Pancreas (tissue), 10 donors: ENCODE measurements around the gene IFIT5. TPM values are rescaled to one million over a fixed set of nuclear protein-coding genes. Genes with fewer than 3 reads are reported as not detected.

Source experiments
- ATAC-seq, 4 donors: fragments of 200-7000 bp; cut with Tn5 transposase; one replicate each; pipeline versions ENCODE4 v1.8.0 to v1.9.1; 2020; ENCODE audit warnings: mild to moderate bottlenecking in 4 of 4, moderate library complexity in 4 of 4
- DNase-seq, 6 donors: peaks; one replicate each; pipeline ENCODE4 v3.0.0-alpha.2; 2020
- FAIRE-seq: peaks from 2 replicates; lab custom pipeline; 2012; peaks lifted over from hg19 to GRCh38; lab: Jason Lieb, UNC
- H3K27ac ChIP-seq, 4 donors: fragments of 200-600 bp; sonication (generic); 1 replicate in 3 of 4; 2 replicates in 1 of 4; pipeline versions ENCODE4 v1.5.0 to v1.8.0; 2020
- H3K27me3 ChIP-seq, 4 donors: fragments of 200-600 bp; one replicate each; pipeline ENCODE4 v1.8.0; 2021
- H3K36me3 ChIP-seq, 3 donors: fragments of 200-600 bp; sonication (generic) in 1 of 3; one replicate each; pipeline versions ENCODE4 v1.5.0 to v1.8.0; 2020 to 2021
- H3K4me1 ChIP-seq, 3 donors: fragments of 200-600 bp; one replicate each; pipeline ENCODE4 v1.8.0; 2021
- H3K4me3 ChIP-seq, 4 donors: fragments of 200-600 bp; sonication (generic) in 2 of 4; one replicate each; pipeline versions ENCODE4 v1.5.0 to v1.8.0; 2020 to 2021
- H3K9me3 ChIP-seq, 4 donors: fragments of 200-600 bp; one replicate each; pipeline ENCODE4 v1.8.0; 2021
- CTCF ChIP-seq, 4 donors: fragments of 200-600 bp; sonication (generic) in 3 of 4; IDR thresholded peaks; one replicate each; pipeline versions ENCODE4 v1.5.0 to v1.8.0; 2021; ENCODE audit warnings: antibody characterized with exemption in 4 of 4
- WGBS, 2 donors: extraction: QIAGEN DNeasy Blood & Tissue Kit; methylation state at CpG; one replicate each; pipeline ENCODE4 v1.1.7; 2013; 5-methylcytosine and 5-hydroxymethylcytosine counted together
- intact Hi-C, 3 donors: fragments of 100-400 bp; cut with DNase I; formaldehyde crosslinking; loops; one replicate each; pipeline versions ENCODE4 v1.11.1 to v1.14.2; 2022
- polyA plus RNA-seq, 2 donors: library from polyadenylated mRNA; stranded (reverse); fragments of 200-250 nt; gene quantifications; one replicate each; pipeline ENCODE4 v1.2.3, GENCODE V29; 2013
- total RNA-seq, 6 donors: library from RNA; stranded (reverse); fragmentation: NEBNext Ultra II Directional in 4 of 6; extraction: Animal tissue kit (Norgen Biotek cat#: 25700) in 4 of 6; gene quantifications; one replicate each; pipeline versions ENCODE4 v1.2.1 to v1.2.4, GENCODE V29; 2021 to 2023
- donor health status: healthy with polysubstance abuse.
- donor health status: DM: no; HTN: no; CAD: no; lungs with moderate emphysema.
- donor health status: DM: no; HTN: no; CAD: no.
- donor health status: control.
- donor health status: control.
- donor health status: Bipolar disorder and iron deficiency.
- donor health status: DM: yes; HTN: yes; CAD: no.
- donor health status: DM: no; HTN: no; CAD: no.
- donor health status: DM: no; HTN: no; CAD: no.
- donor health status: DM: yes; HTN: yes; CAD: no.

The IFIT5 gene
- total and polyA plus RNA-seq, 8 donors = 2.9 to 8.1 (median 4.2) TPM

- H3K4me1 ChIP-seq = peaks cover 0 to 13% (median 10%) of the 10 kb centered on the region in 3 donors
- no peaks in the 10 kb centered on the region for H3K9me3 ChIP-seq
- ATAC-seq (peak in 3 of 4 donors; percentile 17 to 36 (median 17)), DNase-seq (no peak), FAIRE-seq (no peak)
- TF ChIP-seq CTCF (IDR thresholded peaks at IDR 0.05) = no peak
- no peak overlapping the region for H3K4me3 ChIP-seq
- 75 to 83% methylated on average over 2 of the region's 2 CpGs for WGBS, 2 donors
- H3K27ac ChIP-seq = no peak overlapping the region
- intact Hi-C loops = loop anchor here in 1 of 3 donors (10.0 kb wide), 1 partner anchor 144 kb away; no protein-coding TSS in a partner anchor
- no peaks in the 10 kb centered on the region for H3K27me3 ChIP-seq
- H3K36me3 ChIP-seq = peaks cover 0 to 17% (median 0%) of the 10 kb centered on the region in 3 donors
Measured at GRCh38 chr10:89421018-89421476, 6.7 kb downstream of the IFIT5 start.

GRCh38 chr10:89425000-89425399 is 10.6 kb downstream of the IFIT5 start:
- ATAC-seq (peak in 3 of 4 donors; percentile 20 to 43 (median 26)), DNase-seq (no peak), FAIRE-seq (no peak)
- Histone ChIP-seq H3K9me3 (no peaks in the 10 kb centered on the region), H3K4me3 (no peak overlapping the region), H3K27ac (no peak overlapping the region), H3K4me1 (peaks cover 0 to 3% (median 0%) of the 10 kb centered on the region in 3 donors), H3K36me3 (no peaks in the 10 kb centered on the region), H3K27me3 (no peaks in the 10 kb centered on the region)
- WGBS, 2 donors = 41 to 42% methylated on average over 5 of the region's 5 CpGs
- intact Hi-C loops = loop anchor here (5.0 to 10.0 kb wide), 4 partner anchors 127 to 142 kb away; no protein-coding TSS in a partner anchor
- no peak for TF ChIP-seq CTCF (IDR thresholded peaks at IDR 0.05)

- intact Hi-C loops = loop anchor here (5.0 to 10.0 kb wide), 4 partner anchors 126 to 141 kb away; no protein-coding TSS in a partner anchor
- peak; percentile 73 to 92 (median 89) for ATAC-seq
- 36 to 40% methylated on average over 5 of the region's 5 CpGs for WGBS, 2 donors
- no peaks in the 10 kb centered on the region for H3K9me3 ChIP-seq
- DNase-seq = peak in 1 of 6 donors; percentile 36
- H3K27ac ChIP-seq = no peak overlapping the region
- peak; percentile 45 for FAIRE-seq
- no peaks in the 10 kb centered on the region for H3K36me3 ChIP-seq
- peaks cover 0 to 3% (median 0%) of the 10 kb centered on the region in 3 donors for H3K4me1 ChIP-seq
- H3K27me3 ChIP-seq = no peaks in the 10 kb centered on the region
- peak; percentile 49 to 71 (median 63) for TF ChIP-seq CTCF (IDR thresholded peaks at IDR 0.05)
- H3K4me3 ChIP-seq = no peak overlapping the region
Measured at GRCh38 chr10:89426230-89426868, 12.0 kb downstream of the IFIT5 start.

GRCh38 chr10:89427629-89428028 is 13.3 kb downstream of the IFIT5 start:
- no peak for TF ChIP-seq CTCF (IDR thresholded peaks at IDR 0.05)
- DNase-seq = no peak
- WGBS, 2 donors = 87 to 90% methylated on average over 4 of the region's 4 CpGs
- Histone ChIP-seq H3K36me3 (no peaks in the 10 kb centered on the region), H3K27me3 (no peaks in the 10 kb centered on the region), H3K4me1 (peaks cover 0 to 11% (median 6%) of the 10 kb centered on the region in 3 donors), H3K4me3 (no peak overlapping the region), H3K9me3 (no peaks in the 10 kb centered on the region), H3K27ac (no peak overlapping the region)
- intact Hi-C loops = loop anchor here (5.0 to 10.0 kb wide), 4 partner anchors 125 to 140 kb away; no protein-coding TSS in a partner anchor
- no peak for ATAC-seq
- FAIRE-seq = no peak
